H1 (cell line): ENCODE results near the gene SLC15A4. TPM values are rescaled to one million over a fixed set of nuclear protein-coding genes. Genes with fewer than 3 reads are reported as not detected.

ENCODE experiments used
- CTCF ChIA-PET: fragments of 300-600 bp; sonication (Branson Sonifier 250); formaldehyde crosslinking; loops from one replicate; lab custom pipeline; 2021; ENCODE audit not compliant: partially characterized antibody; lab: Charles Lee
- POLR2A ChIA-PET: fragments of 300-600 bp; sonication (Branson Sonifier 250); formaldehyde crosslinking; loops from one replicate; lab custom pipeline; 2021; ENCODE audit warnings: inconsistent platforms; ENCODE audit not compliant: partially characterized antibody; lab: Charles Lee
- DNase-seq, 2 experiments: peaks; one replicate each; pipeline versions ENCODE4 v3.0.0 to v3.0.0-alpha.2; 2010 to 2022; ENCODE audit warnings: low spot score in 2 of 2, low read depth in 1 of 2, mixed read lengths in 1 of 2
- FAIRE-seq: peaks from 2 replicates; lab custom pipeline; 2011; peaks lifted over from hg19 to GRCh38; lab: Jason Lieb, UNC
- H2AFZ ChIP-seq: 2 replicates; pipeline ENCODE4 v1.8.1; 2012; ENCODE audit warnings: low read length, inconsistent platforms
- H2AK5ac ChIP-seq: 2 replicates; pipeline ENCODE4 v1.6.1; 2013; ENCODE audit warnings: low read depth, low read length
- H2BK120ac ChIP-seq: replicated peaks from 2 replicates; pipeline ENCODE3; 2013; ENCODE audit warnings: low read depth, low read length, inconsistent platforms
- H2BK12ac ChIP-seq: 2 replicates; pipeline ENCODE4 v1.6.1; 2013; ENCODE audit warnings: low read depth, low read length
- H2BK15ac ChIP-seq: 2 replicates; pipeline ENCODE4 v1.6.1; 2013; ENCODE audit warnings: low read length
- H2BK20ac ChIP-seq: 2 replicates; pipeline ENCODE4 v1.6.1; 2013; ENCODE audit warnings: low read length
- H2BK5ac ChIP-seq: 2 replicates; pipeline ENCODE4 v1.6.1; 2013; ENCODE audit warnings: low read depth, low read length
- H3K14ac ChIP-seq: 2 replicates; pipeline ENCODE4 v1.6.1; 2013; ENCODE audit warnings: inconsistent platforms; ENCODE audit not compliant: insufficient read length
- H3K18ac ChIP-seq: 2 replicates; pipeline ENCODE4 v1.6.1; 2013; ENCODE audit warnings: low read length; ENCODE audit errors: extremely low read depth
- H3K23ac ChIP-seq: 2 replicates; pipeline ENCODE4 v1.6.1; 2013; ENCODE audit warnings: inconsistent platforms; ENCODE audit not compliant: insufficient read length
- H3K23me2 ChIP-seq: 2 replicates; pipeline ENCODE4 v1.6.1; 2013; ENCODE audit warnings: low read depth, low read length
- H3K27ac ChIP-seq: 2 replicates; pipeline ENCODE4 v1.6.1; 2011; ENCODE audit warnings: low read depth, low read length, inconsistent platforms
- H3K27me3 ChIP-seq, 4 experiments: replicated peaks in 1 of 4; 1 replicate in 1 of 4; 2 replicates in 3 of 4; pipeline versions ENCODE4 v1.6.1 to v1.8.1; 2011 to 2013; ENCODE audit warnings: low read length in 3 of 4, mild to moderate bottlenecking in 3 of 4, inconsistent platforms in 2 of 4, mixed read lengths in 2 of 4, moderate library complexity in 1 of 4; ENCODE audit not compliant: control insufficient read depth in 3 of 4, insufficient read depth in 3 of 4; ENCODE audit errors: extremely low read depth in 1 of 4
- H3K36me3 ChIP-seq, 4 experiments: 2 replicates each; pipeline versions ENCODE4 v1.6.1 to v1.8.1; 2011 to 2013; ENCODE audit warnings: mild to moderate bottlenecking in 4 of 4, low read length in 3 of 4, moderate library complexity in 2 of 4, control low read depth in 1 of 4, inconsistent platforms in 1 of 4; ENCODE audit not compliant: insufficient read depth in 4 of 4, control insufficient read depth in 2 of 4
- H3K4ac ChIP-seq: replicated peaks from 2 replicates; pipeline ENCODE3; 2013; ENCODE audit warnings: low read length, low read depth, mixed read lengths, inconsistent platforms; ENCODE audit not compliant: insufficient read length
- H3K4me1 ChIP-seq, 4 experiments: replicated peaks in 1 of 4; 1 replicate in 1 of 4; 2 replicates in 3 of 4; pipeline versions ENCODE4 v1.6.1 to v1.8.1; 2011 to 2013; ENCODE audit warnings: low read length in 3 of 4, inconsistent platforms in 2 of 4, mixed read lengths in 1 of 4; ENCODE audit not compliant: insufficient read depth in 4 of 4, control insufficient read depth in 3 of 4
- H3K4me2 ChIP-seq, 2 experiments: 2 replicates each; pipeline versions ENCODE4 v1.6.1 to v1.8.1; 2011 to 2013; ENCODE audit warnings: low read depth in 2 of 2, low read length in 2 of 2, control low read depth in 1 of 2, inconsistent platforms in 1 of 2, mild to moderate bottlenecking in 1 of 2; ENCODE audit not compliant: insufficient read depth in 1 of 2
- H3K4me3 ChIP-seq, 4 experiments: fragments of 200-600, 300-600 bp in 1 of 4; sonication (generic), shearing (Covaris generic), sonication (Bioruptor Twin) in 1 of 4; 2 replicates each; pipeline versions ENCODE4 v1.5.1 to v1.8.1; 2011 to 2016; ENCODE audit warnings: low read length in 4 of 4, low read depth in 3 of 4, control low read depth in 2 of 4, inconsistent platforms in 2 of 4, mild to moderate bottlenecking in 2 of 4, mixed read lengths in 1 of 4, moderate library complexity in 1 of 4; ENCODE audit not compliant: insufficient read depth in 2 of 4; ENCODE audit errors: extremely low read depth in 1 of 4
- H3K56ac ChIP-seq: replicated peaks from 2 replicates; pipeline ENCODE3; 2013; ENCODE audit warnings: low read depth, mild to moderate bottlenecking, mixed read lengths, low read length, inconsistent platforms; ENCODE audit not compliant: insufficient read length
- H3K79me1 ChIP-seq: 2 replicates; pipeline ENCODE4 v1.6.1; 2013; ENCODE audit warnings: low read depth, low read length, control low read depth
- H3K79me2 ChIP-seq, 2 experiments: 2 replicates each; pipeline versions ENCODE4 v1.6.1 to v1.8.1; 2012 to 2013; ENCODE audit warnings: low read length in 2 of 2, mild to moderate bottlenecking in 2 of 2, inconsistent platforms in 1 of 2; ENCODE audit not compliant: insufficient read depth in 2 of 2, control insufficient read depth in 1 of 2
- H3K9ac ChIP-seq, 4 experiments: replicated peaks in 1 of 4; 1 replicate in 1 of 4; 2 replicates in 3 of 4; pipeline versions ENCODE4 v1.6.1 to v1.8.1; 2011 to 2013; ENCODE audit warnings: low read depth in 3 of 4, low read length in 3 of 4, control low read depth in 2 of 4, mild to moderate bottlenecking in 2 of 4, moderate library complexity in 2 of 4, inconsistent platforms in 1 of 4; ENCODE audit errors: extremely low read depth in 1 of 4
- H3K9me3 ChIP-seq, 2 experiments: 2 replicates each; pipeline versions ENCODE4 v1.6.1 to v1.8.1; 2012 to 2013; ENCODE audit warnings: mild to moderate bottlenecking in 2 of 2, moderate library complexity in 2 of 2, control low read depth in 1 of 2, inconsistent platforms in 1 of 2, low read depth in 1 of 2, low read length in 1 of 2, mixed read lengths in 1 of 2; ENCODE audit not compliant: insufficient read depth in 2 of 2
- H4K20me1 ChIP-seq, 2 experiments: replicated peaks in 1 of 2; 2 replicates each; pipeline versions ENCODE3 to v1.8.1; 2011 to 2013; ENCODE audit warnings: inconsistent platforms in 2 of 2, low read length in 2 of 2, mild to moderate bottlenecking in 1 of 2; ENCODE audit not compliant: insufficient read depth in 2 of 2, control insufficient read depth in 1 of 2
- H4K5ac ChIP-seq: 2 replicates; pipeline ENCODE4 v1.6.1; 2013; ENCODE audit warnings: low read length, low read depth, mixed read lengths, inconsistent platforms; ENCODE audit not compliant: insufficient read length
- H4K8ac ChIP-seq: 2 replicates; pipeline ENCODE4 v1.8.0; 2013; ENCODE audit warnings: mild to moderate bottlenecking, moderate library complexity, low read length, inconsistent platforms; ENCODE audit not compliant: insufficient read depth; ENCODE audit errors: extremely low read depth
- H4K91ac ChIP-seq: replicated peaks from 2 replicates; pipeline ENCODE3; 2013; ENCODE audit warnings: low read length, mixed read lengths, inconsistent platforms; ENCODE audit not compliant: insufficient read length
- ATF2 ChIP-seq: IDR thresholded peaks from 2 replicates; pipeline ENCODE4 v1.6.1; 2012; ENCODE audit warnings: low read length, inconsistent platforms
- CTCF ChIP-seq, 3 experiments: IDR thresholded peaks; 1 replicate in 2 of 3; 2 replicates in 1 of 3; pipeline versions ENCODE4 v1.5.1 to v1.6.1; 2011; ENCODE audit warnings: low read length in 3 of 3, mild to moderate bottlenecking in 3 of 3, inconsistent platforms in 2 of 3, low read depth in 1 of 3, moderate library complexity in 1 of 3; ENCODE audit not compliant: insufficient read depth in 1 of 3; ENCODE audit errors: control extremely low read depth in 1 of 3
- EGR1 ChIP-seq: IDR thresholded peaks from 2 replicates; pipeline ENCODE4 v1.6.1; 2011; ENCODE audit warnings: low read depth, low read length, borderline replicate concordance
- NANOG ChIP-seq: IDR thresholded peaks from 2 replicates; pipeline ENCODE4 v1.6.1; 2011; ENCODE audit warnings: low read length, low read depth, mild to moderate bottlenecking, inconsistent platforms; ENCODE audit not compliant: insufficient read depth, poor library complexity, severe bottlenecking
- PHF8 ChIP-seq: fragments of 200-600 bp; sonication (generic); conservative IDR thresholded peaks from 2 replicates; pipeline ENCODE4 v1.7.1; 2012; ENCODE audit warnings: low read depth, mild to moderate bottlenecking, inconsistent platforms, low read length, moderate library complexity
- SAP30 ChIP-seq: fragments of 300-600 bp; sonication (generic); IDR thresholded peaks from 2 replicates; pipeline ENCODE4 v1.7.1; 2012; ENCODE audit warnings: low read length, moderate library complexity, mild to moderate bottlenecking, inconsistent platforms; ENCODE audit not compliant: insufficient read depth, insufficient replicate concordance
- SIN3A ChIP-seq, 2 experiments: IDR thresholded peaks in 1 of 2; conservative IDR thresholded peaks in 1 of 2; 2 replicates each; pipeline ENCODE4 v1.6.1; 2011 to 2012; ENCODE audit warnings: low read length in 2 of 2, improper control_type of control experiment in 1 of 2, low read depth in 1 of 2, mild to moderate bottlenecking in 1 of 2
- SP1 ChIP-seq: IDR thresholded peaks from 2 replicates; pipeline ENCODE4 v1.6.1; 2011; ENCODE audit warnings: low read depth, low read length
- TBP ChIP-seq: IDR thresholded peaks from 2 replicates; pipeline ENCODE4 v1.6.1; 2011; ENCODE audit warnings: low read depth, low read length, improper control_type of control experiment
- WGBS, 2 experiments: shearing (Covaris generic) in 1 of 2; methylation state at CpG; one replicate each; pipeline versions ENCODE4 v1.1.6 to v1.1.7; 2013 to 2015; ENCODE audit warnings: low lambda C conversion rate in 2 of 2, mixed read lengths in 2 of 2, inconsistent platforms in 1 of 2, low coverage in 1 of 2, missing lambda C conversion rate in 1 of 2; ENCODE audit not compliant: insufficient replicate concordance in 2 of 2, insufficient coverage in 1 of 2, insufficient read length in 1 of 2; ENCODE audit errors: extremely low coverage in 1 of 2, missing lambda C conversion rate in 1 of 2; 5-methylcytosine and 5-hydroxymethylcytosine counted together
- polyA plus RNA-seq, 7 experiments: library from polyadenylated mRNA; depleted of rRNA in 3 of 7; stranded (reverse) in 5 of 7; unstranded in 2 of 7; fragments of >200 nt in 5 of 7; fragments of 200-250 nt in 2 of 7; gene quantifications; 1 replicate in 5 of 7; 2 replicates in 1 of 7; 4 replicates in 1 of 7; pipeline versions ENCODE4 v1.2.1 to v1.2.3, GENCODE V29; 2011 to 2013; ENCODE audit warnings: missing spikeins in 2 of 7, mixed read lengths in 2 of 7
- total RNA-seq: library from RNA; stranded (reverse); fragmentation: NEBNext Ultra II Directional; extraction: Animal tissue kit (Norgen Biotek cat#: 25700); gene quantifications from 2 replicates; pipeline ENCODE4 v1.2.1, GENCODE V29; 2021

Gene SLC15A4
- total and polyA plus RNA-seq, 2 of the 8 experiments (the other 6 are each of a cell fraction or from before 2014, with no cell fraction given), result 22.7 to 26.6 TPM

GRCh38 chr12:128871516-128871892 is 47.7 kb upstream of the SLC15A4 start:
- FAIRE-seq (no peak), DNase-seq (no peak)
- no peaks in the 10 kb centered on the region for H3K23me2 ChIP-seq
- no peak overlapping the region for H2AK5ac ChIP-seq
- no peak overlapping the region for H2BK120ac ChIP-seq
- no peak overlapping the region for H3K23ac ChIP-seq
- H3K79me2 ChIP-seq, result no peaks in the 10 kb centered on the region
- H2BK15ac ChIP-seq, result no peak overlapping the region
- H2AFZ ChIP-seq, result no peak overlapping the region
- no peaks in the 10 kb centered on the region for H4K20me1 ChIP-seq
- H4K5ac ChIP-seq, result no peak overlapping the region
- POLR2A ChIA-PET, result no interaction called here
- no peak overlapping the region for H4K8ac ChIP-seq
- H3K36me3 ChIP-seq, result no peaks in the 10 kb centered on the region; a peak in 1 of 8 replicates
- no peak overlapping the region for H3K4me3 ChIP-seq
- no peak overlapping the region for H4K91ac ChIP-seq
- H3K4me2 ChIP-seq, result no peak overlapping the region
- no peak overlapping the region for H2BK5ac ChIP-seq
- H3K4ac ChIP-seq, result no peak overlapping the region
- H3K9ac ChIP-seq, result no peak overlapping the region
- no peak overlapping the region for H3K56ac ChIP-seq
- no peaks in the 10 kb centered on the region for H3K79me1 ChIP-seq
- no peak overlapping the region for H3K18ac ChIP-seq
- H3K4me1 ChIP-seq, result no peaks in the 10 kb centered on the region
- no peak overlapping the region for H3K27ac ChIP-seq
- no peaks in the 10 kb centered on the region for H3K27me3 ChIP-seq
- no peak overlapping the region for H3K14ac ChIP-seq
- CTCF ChIA-PET, result no interaction called here
- H2BK12ac ChIP-seq, result no peak overlapping the region
- 76% methylated on average over 2 of the region's 2 CpGs; no CpG with 5 or more reads in 1 of the 2 experiments for WGBS, 2 experiments
- no peak overlapping the region for H2BK20ac ChIP-seq
- H3K9me3 ChIP-seq, result peaks cover 6 to 10% of the 10 kb centered on the region in 2 experiments; a peak in 3 of 4 replicates
- TF ChIP-seq PHF8 (no peak), EGR1 (no peak), SIN3A (conservative IDR thresholded peaks at IDR 0.05 in 1 of 2, IDR thresholded peaks at IDR 0.05 in 1 of 2; ENCODE audit: low read depth in 1 of 2, low read length in 2 of 2) (no peak), CTCF (IDR thresholded peaks at IDR 0.05; ENCODE audit: control extremely low read depth in 1 of 3, insufficient read depth in 1 of 3, low read depth in 1 of 3, low read length in 3 of 3) (no peak), ATF2 (no peak), NANOG (no peak), SP1 (no peak), SAP30 (no peak), TBP (no peak)
